ENCODE data around the gene NBPF4.
"Not testable (repeated sequence)": the region's sequence is repeated elsewhere in the genome, so short reads cannot be mapped to it uniquely, and the experiment has no call there.

NBPF4 gene, protein sequence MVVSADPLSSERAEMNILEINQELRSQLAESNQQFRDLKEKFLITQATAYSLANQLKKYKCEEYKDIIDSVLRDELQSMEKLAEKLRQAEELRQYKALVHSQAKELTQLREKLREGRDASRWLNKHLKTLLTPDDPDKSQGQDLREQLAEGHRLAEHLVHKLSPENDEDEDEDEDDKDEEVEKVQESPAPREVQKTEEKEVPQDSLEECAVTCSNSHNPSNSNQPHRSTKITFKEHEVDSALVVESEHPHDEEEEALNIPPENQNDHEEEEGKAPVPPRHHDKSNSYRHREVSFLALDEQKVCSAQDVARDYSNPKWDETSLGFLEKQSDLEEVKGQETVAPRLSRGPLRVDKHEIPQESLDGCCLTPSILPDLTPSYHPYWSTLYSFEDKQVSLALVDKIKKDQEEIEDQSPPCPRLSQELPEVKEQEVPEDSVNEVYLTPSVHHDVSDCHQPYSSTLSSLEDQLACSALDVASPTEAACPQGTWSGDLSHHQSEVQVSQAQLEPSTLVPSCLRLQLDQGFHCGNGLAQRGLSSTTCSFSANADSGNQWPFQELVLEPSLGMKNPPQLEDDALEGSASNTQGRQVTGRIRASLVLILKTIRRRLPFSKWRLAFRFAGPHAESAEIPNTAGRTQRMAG

GRCh38 chr1:108243976-108244375 lies at the start of gene NBPF4:
Gene NBPF4 (minus strand): TSS chr1:108244076. CDS start chr1:108243761, 315 bp downstream.
- not testable (repeated sequence) for DNase-seq

GRCh38 chr1:108282528-108283257 lies 38.8 kb upstream of the NBPF4 start:
- not testable (repeated sequence) for DNase-seq

- DNase-seq, result not testable (repeated sequence)
These were observed 28.8 kb upstream of the NBPF4 start for GRCh38 chr1:108272485-108273327.

- not testable (repeated sequence) for DNase-seq
These were observed 23.2 kb upstream of the NBPF4 start for GRCh38 chr1:108267097-108267496.

GRCh38 chr1:108261967-108262366 lies 18.1 kb upstream of the NBPF4 start:
- not testable (repeated sequence) for DNase-seq

GRCh38 chr1:108261519-108261918 lies 17.6 kb upstream of the NBPF4 start:
- DNase-seq, result not testable (repeated sequence)

DNA sequence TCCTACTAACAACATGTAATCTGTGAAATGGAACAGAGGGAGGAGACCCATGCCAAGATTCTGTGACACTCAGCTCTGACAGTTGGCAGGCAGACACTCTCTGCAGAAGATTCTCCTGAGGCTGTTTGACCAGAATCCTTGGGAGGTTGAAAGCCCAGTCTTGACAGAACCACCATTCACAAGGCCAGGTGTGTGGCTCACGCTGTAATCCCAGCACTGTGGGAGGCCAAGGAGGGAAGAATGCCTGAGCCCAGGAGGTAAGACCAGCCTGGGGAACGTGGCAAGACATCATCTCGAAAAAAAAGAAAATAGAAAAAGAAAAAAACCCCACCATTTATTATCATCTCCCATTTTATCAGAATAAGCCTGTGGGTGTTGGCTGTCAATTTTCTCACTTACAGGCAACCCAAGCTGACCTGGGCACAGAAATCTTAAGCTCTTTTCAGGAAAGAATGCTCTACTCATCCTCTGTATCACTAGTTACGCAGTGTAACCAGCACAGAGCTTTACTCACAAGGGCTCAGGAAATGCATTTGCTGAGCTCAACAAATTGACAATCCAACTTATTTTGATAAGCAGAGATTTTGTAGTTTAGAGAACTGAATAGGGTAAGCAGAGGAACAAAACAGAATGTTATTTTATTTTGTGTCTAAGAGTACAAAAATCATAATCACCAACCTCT lies 16.8 kb upstream of the NBPF4 start:
- not testable (repeated sequence) for DNase-seq

- DNase-seq, result not testable (repeated sequence)
These were observed 11.6 kb upstream of the NBPF4 start for GRCh38 chr1:108255426-108255825.

DNA sequence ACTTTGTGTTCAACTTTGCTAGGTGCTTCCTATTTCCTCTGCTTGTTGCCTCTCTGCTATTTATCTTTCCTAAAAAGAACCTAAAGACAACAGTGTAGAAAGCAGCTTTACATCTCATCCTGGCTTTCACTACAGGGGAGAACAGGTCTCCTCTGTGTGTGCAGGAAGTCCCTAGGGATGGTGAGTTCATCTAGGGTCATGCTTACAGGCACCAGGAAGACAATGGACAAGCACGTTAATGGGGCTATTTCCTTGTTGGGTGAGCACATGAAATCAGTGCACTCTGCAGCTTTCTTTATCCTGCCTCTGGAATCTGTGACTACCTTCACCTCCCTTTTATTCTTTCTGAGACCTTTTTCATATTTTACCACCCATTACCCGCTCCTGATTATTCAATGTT lies 4.5 kb downstream of the NBPF4 start:
- DNase-seq, result not testable (repeated sequence)

DNA sequence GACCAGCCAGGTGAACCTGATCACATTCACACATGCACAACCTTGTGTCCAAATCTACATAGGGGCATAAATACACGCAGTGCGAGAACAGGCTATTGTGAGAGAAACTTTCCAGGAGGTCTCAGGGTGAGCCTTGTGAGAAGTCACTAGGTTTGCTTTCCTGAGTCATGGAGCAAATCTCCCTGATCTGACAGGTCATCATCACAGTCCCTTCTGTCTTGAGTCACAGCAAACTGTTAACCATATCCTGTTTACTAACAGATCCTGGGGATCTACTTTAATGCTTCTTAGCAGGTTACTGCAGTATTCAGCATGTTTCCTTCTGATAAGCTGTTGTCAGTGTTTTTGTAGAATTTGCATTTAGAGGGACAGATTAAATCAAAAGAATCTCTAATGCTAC lies 8.6 kb downstream of the NBPF4 start:
- DNase-seq, result not testable (repeated sequence)

- not testable (repeated sequence) for DNase-seq
These were observed 11.7 kb downstream of the NBPF4 start for GRCh38 chr1:108232183-108232582.

DNA sequence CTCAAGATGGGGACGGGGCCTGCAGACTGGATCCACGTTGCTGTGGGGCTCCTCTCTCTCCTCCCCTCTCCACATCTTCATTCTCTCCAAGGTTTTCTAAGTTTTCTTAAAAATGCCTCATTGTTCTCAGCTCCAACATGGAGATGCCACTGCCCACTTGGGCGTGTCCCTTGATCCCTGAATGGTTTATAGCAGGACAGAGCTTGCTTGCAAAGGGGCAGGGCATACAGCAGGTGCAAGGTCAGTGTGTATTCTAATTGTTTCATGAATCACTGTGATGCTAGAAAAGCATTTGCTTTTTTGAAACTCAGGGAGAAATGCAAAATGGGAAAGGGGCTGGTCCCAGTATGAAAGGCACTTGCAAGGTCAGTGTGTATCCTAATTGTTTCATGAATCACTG lies 13.9 kb downstream of the NBPF4 start:
- not testable (repeated sequence) for DNase-seq

DNA sequence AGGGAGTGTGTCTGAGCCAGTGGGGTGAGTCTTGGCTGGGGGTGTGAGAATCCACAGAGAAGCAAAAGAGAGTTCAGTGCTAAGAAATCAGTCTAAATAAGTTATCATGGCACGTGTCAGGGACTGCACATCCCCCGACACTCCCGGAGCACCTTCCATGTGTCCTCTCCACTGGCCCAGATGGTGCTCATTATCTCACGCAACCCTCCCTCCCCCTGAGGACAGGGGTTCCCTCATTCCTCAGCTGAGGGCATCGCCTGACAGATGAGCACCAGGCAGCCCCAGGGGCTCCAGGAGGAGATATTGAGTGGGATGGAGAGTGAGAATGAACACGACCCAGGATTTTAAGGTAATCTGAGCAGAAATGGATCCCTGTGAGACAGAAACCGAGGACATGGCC lies 16.1 kb downstream of the NBPF4 start:
- not testable (repeated sequence) for DNase-seq

DNA sequence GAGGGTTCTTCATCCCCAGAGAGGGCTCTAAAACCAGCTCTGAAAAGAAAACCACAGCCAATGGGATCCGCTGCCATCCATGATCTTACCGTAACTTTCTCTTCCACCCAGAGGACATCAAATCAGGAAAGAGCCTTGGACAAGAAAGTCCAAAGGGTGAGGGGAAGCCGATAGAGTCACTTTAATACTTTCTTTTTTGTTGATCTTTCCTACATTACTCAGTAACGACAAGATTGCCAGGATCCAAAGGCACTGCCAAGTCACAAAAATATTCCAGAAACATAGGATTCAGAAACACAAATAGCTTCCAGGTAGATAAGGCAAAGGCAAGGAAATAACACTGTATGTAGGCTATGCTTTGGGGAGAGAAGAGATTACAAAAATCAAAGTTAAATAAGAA lies 17.0 kb downstream of the NBPF4 start:
- DNase-seq, result not testable (repeated sequence)

DNA sequence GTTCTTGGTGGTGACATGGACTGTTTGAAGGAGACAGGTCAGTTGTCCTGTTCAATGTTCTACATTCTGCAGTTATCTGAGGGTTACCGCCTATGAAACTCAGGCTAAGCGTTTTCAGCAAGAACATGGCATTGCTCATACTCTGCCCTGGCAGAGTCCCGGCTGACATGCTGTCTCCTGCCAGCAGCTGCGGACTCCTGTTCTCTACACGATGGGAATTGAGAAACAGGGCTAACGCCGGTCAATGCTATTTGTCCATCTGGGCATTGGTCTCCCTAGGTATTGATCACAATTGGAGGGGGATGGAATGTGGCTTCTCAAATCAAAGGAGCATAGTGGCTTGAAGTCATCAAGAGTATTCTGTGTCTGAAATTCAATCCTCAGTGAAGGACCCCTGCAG lies 20.6 kb downstream of the NBPF4 start:
- DNase-seq, result not testable (repeated sequence)

DNA sequence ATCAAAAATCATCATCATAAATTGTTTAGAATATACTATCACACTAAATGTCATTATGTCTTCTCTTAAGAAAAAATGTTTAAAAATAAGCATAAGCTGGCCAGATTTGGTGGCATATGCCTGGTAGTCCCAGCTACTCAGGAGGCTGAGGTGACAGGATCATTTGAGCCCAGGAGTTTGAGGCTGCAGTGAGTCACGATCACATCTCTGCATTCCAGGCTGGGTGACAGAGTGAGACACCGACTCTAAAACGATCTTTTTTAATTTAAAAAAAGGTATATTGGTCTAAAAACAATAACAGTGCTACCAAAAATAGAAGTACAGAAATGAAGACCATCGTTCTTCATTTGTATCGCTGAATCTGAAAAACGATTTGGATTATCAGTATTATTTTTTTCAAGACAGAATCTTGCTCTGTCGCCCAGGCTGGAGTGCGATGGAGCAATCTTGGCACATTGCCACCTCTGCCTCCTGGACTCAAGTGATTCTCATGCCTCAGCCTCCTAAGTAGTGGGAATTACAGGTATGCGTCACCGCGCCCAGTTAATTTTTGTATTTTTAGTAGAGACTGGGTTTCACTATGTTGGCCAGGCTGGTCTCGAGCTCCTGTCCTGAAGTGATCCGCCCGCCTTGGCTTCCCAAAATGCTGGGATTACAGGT lies 26.2 kb downstream of the NBPF4 start:
- DNase-seq, result not testable (repeated sequence)

GRCh38 chr1:108217007-108217406 lies 26.9 kb downstream of the NBPF4 start:
- not testable (repeated sequence) for DNase-seq

- DNase-seq, result not testable (repeated sequence)
These were observed 27.6 kb downstream of the NBPF4 start for GRCh38 chr1:108216028-108216890.

DNA sequence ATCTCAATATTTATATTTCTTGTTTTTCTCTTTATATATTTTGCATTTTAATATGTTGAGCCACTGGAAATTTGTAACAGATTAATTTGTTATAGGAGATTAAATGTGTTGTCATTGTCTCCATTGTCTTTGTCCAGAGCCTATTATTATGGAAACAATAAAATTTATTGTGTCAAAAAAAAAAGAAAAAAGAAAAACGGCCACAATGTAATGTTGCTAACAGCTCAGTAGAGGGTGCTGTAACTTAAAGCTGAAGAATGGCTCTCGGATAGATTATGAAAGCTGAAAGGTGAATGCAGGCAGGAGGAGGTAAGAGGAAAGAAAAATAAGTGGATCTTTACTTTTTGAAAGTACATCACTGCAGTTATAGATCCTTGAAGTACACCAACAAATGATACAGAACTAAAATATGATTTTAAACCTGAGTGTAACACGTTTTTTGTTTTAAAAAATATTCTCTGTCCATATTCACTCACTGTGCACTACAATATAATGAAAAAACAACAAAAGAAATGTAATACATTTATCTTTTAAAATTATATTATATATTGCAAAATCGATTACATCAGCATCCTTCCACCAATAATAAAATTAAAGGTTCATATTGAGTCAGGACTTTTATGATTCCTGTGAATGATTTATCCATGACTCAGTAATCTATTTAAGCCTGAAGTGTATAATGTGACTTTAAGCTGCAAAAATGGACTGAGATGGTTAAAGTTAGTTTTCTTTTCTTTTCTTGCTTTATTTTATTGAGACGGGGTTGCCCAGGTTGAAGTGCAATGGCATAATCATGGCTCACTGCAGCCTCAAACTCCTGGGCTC lies 29.0 kb downstream of the NBPF4 start:
- not testable (repeated sequence) for DNase-seq

All from CD4-positive, alpha-beta T cell treated with Interleukin-17A for 4 hours (primary cell).